Astrocyte (in vitro differentiated cells and primary cell): ENCODE data around the gene BEST4.

ENCODE experiments used
- EZH2 ChIP-seq: IDR thresholded peaks from 2 replicates; pipeline ENCODE4 v1.6.1; 2012; ENCODE audit warnings: mild to moderate bottlenecking, low read length, inconsistent platforms; ENCODE audit not compliant: insufficient read depth
- TF ChIP-seq, protein P1 (sequence below): IDR thresholded peaks from 2 replicates; pipeline ENCODE4 v1.5.1; 2011; ENCODE audit warnings: low read depth, mild to moderate bottlenecking, inconsistent platforms, low read length, moderate library complexity; ENCODE audit not compliant: insufficient read depth

- TF ChIP-seq, protein P1, sequence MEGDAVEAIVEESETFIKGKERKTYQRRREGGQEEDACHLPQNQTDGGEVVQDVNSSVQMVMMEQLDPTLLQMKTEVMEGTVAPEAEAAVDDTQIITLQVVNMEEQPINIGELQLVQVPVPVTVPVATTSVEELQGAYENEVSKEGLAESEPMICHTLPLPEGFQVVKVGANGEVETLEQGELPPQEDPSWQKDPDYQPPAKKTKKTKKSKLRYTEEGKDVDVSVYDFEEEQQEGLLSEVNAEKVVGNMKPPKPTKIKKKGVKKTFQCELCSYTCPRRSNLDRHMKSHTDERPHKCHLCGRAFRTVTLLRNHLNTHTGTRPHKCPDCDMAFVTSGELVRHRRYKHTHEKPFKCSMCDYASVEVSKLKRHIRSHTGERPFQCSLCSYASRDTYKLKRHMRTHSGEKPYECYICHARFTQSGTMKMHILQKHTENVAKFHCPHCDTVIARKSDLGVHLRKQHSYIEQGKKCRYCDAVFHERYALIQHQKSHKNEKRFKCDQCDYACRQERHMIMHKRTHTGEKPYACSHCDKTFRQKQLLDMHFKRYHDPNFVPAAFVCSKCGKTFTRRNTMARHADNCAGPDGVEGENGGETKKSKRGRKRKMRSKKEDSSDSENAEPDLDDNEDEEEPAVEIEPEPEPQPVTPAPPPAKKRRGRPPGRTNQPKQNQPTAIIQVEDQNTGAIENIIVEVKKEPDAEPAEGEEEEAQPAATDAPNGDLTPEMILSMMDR, result no peak
- TF ChIP-seq EZH2, result no peak
Observed at GRCh38 chr1:44817307-44817706, 29.3 kb upstream of the BEST4 start.
